H9 (cell line): ENCODE results near the gene FAM120A. TPM values are rescaled to one million over a fixed set of nuclear protein-coding genes. Genes with fewer than 3 reads are reported as not detected.

Source experiments
- DNase-seq: peaks from one replicate; pipeline ENCODE4 v3.0.0-alpha.2; 2017
- H2AFZ ChIP-seq: one replicate; pipeline ENCODE4 v1.6.1; 2013; ENCODE audit warnings: mild to moderate bottlenecking, low read length, control low read depth, moderate library complexity
- H2AK5ac ChIP-seq: 2 replicates; pipeline ENCODE4 v1.6.1; 2013; ENCODE audit warnings: low read length, control low read depth, mixed read lengths; ENCODE audit not compliant: insufficient read length
- H2BK120ac ChIP-seq: one replicate; pipeline ENCODE4 v1.6.1; 2013; ENCODE audit warnings: low read depth, mild to moderate bottlenecking, low read length, control low read depth, inconsistent platforms; ENCODE audit not compliant: poor library complexity, severe bottlenecking
- H2BK12ac ChIP-seq: 2 replicates; pipeline ENCODE4 v1.6.1; 2013; ENCODE audit warnings: low read length, control low read depth, mixed read lengths, low read depth; ENCODE audit not compliant: insufficient read length
- H2BK15ac ChIP-seq: 2 replicates; pipeline ENCODE4 v1.6.1; 2013; ENCODE audit warnings: low read depth, low read length, control low read depth
- H2BK20ac ChIP-seq: one replicate; pipeline ENCODE4 v1.6.1; 2013; ENCODE audit warnings: low read depth, mild to moderate bottlenecking, low read length, control low read depth, inconsistent platforms; ENCODE audit not compliant: poor library complexity, severe bottlenecking
- H2BK5ac ChIP-seq: 2 replicates; pipeline ENCODE4 v1.6.1; 2013; ENCODE audit warnings: low read length, control low read depth, mixed read lengths; ENCODE audit not compliant: insufficient read length
- H3K14ac ChIP-seq: 2 replicates; pipeline ENCODE4 v1.6.1; 2013; ENCODE audit warnings: low read length, control low read depth; ENCODE audit not compliant: insufficient read depth
- H3K18ac ChIP-seq: 2 replicates; pipeline ENCODE4 v1.6.1; 2013; ENCODE audit warnings: low read depth, mild to moderate bottlenecking, mixed read lengths, low read length, control low read depth; ENCODE audit not compliant: insufficient read length
- H3K23ac ChIP-seq: 2 replicates; pipeline ENCODE4 v1.6.1; 2013; ENCODE audit warnings: low read length, control low read depth, mixed read lengths, low read depth; ENCODE audit not compliant: insufficient read length
- H3K23me2 ChIP-seq: 2 replicates; pipeline ENCODE4 v1.6.1; 2013; ENCODE audit warnings: low read depth, mild to moderate bottlenecking, mixed read lengths, low read length, control low read depth; ENCODE audit not compliant: insufficient read length, poor library complexity, severe bottlenecking
- H3K27ac ChIP-seq: 2 replicates; pipeline ENCODE4 v1.5.1; 2013; ENCODE audit warnings: low read length, control low read depth, mixed read lengths, low read depth; ENCODE audit not compliant: insufficient read length
- H3K27me3 ChIP-seq: 2 replicates; pipeline ENCODE4 v1.6.1; 2013; ENCODE audit warnings: low read length, control low read depth, inconsistent platforms; ENCODE audit not compliant: insufficient read depth
- H3K4ac ChIP-seq: 2 replicates; pipeline ENCODE4 v1.6.1; 2013; ENCODE audit warnings: low read depth, mild to moderate bottlenecking, control low read depth, inconsistent platforms, low read length, moderate library complexity
- H3K4me1 ChIP-seq: 2 replicates; pipeline ENCODE4 v1.6.1; 2013; ENCODE audit warnings: low read length, control low read depth, inconsistent platforms; ENCODE audit not compliant: insufficient read depth
- H3K4me2 ChIP-seq: 2 replicates; pipeline ENCODE4 v1.6.1; 2013; ENCODE audit warnings: low read length, control low read depth, mixed read lengths; ENCODE audit not compliant: insufficient read length, insufficient read depth
- H3K56ac ChIP-seq: 2 replicates; pipeline ENCODE4 v1.6.1; 2013; ENCODE audit warnings: low read depth, mild to moderate bottlenecking, mixed read lengths, low read length, control low read depth; ENCODE audit not compliant: insufficient read length
- H3K79me1 ChIP-seq: 2 replicates; pipeline ENCODE4 v1.6.1; 2013; ENCODE audit warnings: low read depth, mild to moderate bottlenecking, moderate library complexity, low read length, control low read depth, inconsistent platforms; ENCODE audit not compliant: insufficient read depth, poor library complexity, severe bottlenecking
- H3K79me2 ChIP-seq: 2 replicates; pipeline ENCODE4 v1.6.1; 2013; ENCODE audit warnings: low read length, control low read depth, inconsistent platforms; ENCODE audit not compliant: insufficient read depth
- H3K9ac ChIP-seq: 2 replicates; pipeline ENCODE4 v1.6.1; 2013; ENCODE audit warnings: low read length, control low read depth, mixed read lengths; ENCODE audit not compliant: insufficient read length; ENCODE audit errors: extremely low read depth
- H3K9me3 ChIP-seq: one replicate; pipeline ENCODE4 v1.6.1; 2013; ENCODE audit warnings: low read depth, low read length, inconsistent platforms; ENCODE audit not compliant: control insufficient read depth
- H3T11ph ChIP-seq: one replicate; pipeline ENCODE4 v1.6.1; 2013; ENCODE audit warnings: mild to moderate bottlenecking, low read length, control low read depth, inconsistent platforms
- H4K20me1 ChIP-seq: one replicate; pipeline ENCODE4 v1.6.1; 2013; ENCODE audit not compliant: control insufficient read depth, insufficient read length, insufficient read depth
- H4K5ac ChIP-seq: 2 replicates; pipeline ENCODE4 v1.6.1; 2013; ENCODE audit warnings: low read depth, mild to moderate bottlenecking, mixed read lengths, low read length, control low read depth; ENCODE audit not compliant: insufficient read length
- H4K8ac ChIP-seq: replicated peaks from 2 replicates; pipeline ENCODE4 v1.6.1; 2013; ENCODE audit warnings: low read length, control low read depth, mixed read lengths, low read depth; ENCODE audit not compliant: insufficient read length
- H4K91ac ChIP-seq: 2 replicates; pipeline ENCODE4 v1.6.1; 2013; ENCODE audit warnings: low read depth, mild to moderate bottlenecking, moderate library complexity, mixed read lengths, low read length, control low read depth; ENCODE audit not compliant: insufficient read length
- H3K27ac Mint-ChIP-seq, 3 experiments: 2 replicates in 2 of 3; 3 replicates in 1 of 3; pipeline ENCODE4 v1.8.0; 2020 to 2021; ENCODE audit warnings: mixed read lengths in 3 of 3, mild to moderate bottlenecking in 1 of 3, moderate library complexity in 1 of 3
- H3K27me3 Mint-ChIP-seq: 2 replicates; pipeline ENCODE4 v1.8.0; 2021; ENCODE audit warnings: low read depth, mild to moderate bottlenecking, moderate library complexity, mixed read lengths
- H3K36me3 Mint-ChIP-seq, 3 experiments: 2 replicates in 2 of 3; 3 replicates in 1 of 3; pipeline ENCODE4 v1.8.0; 2020 to 2021; ENCODE audit warnings: low read depth in 3 of 3, mixed read lengths in 3 of 3; ENCODE audit not compliant: insufficient read depth in 1 of 3
- H3K4me1 Mint-ChIP-seq, 2 experiments: 2 replicates each; pipeline ENCODE4 v1.8.0; 2020; ENCODE audit warnings: mixed read lengths in 2 of 2
- H3K4me3 Mint-ChIP-seq, 2 experiments: 2 replicates in 1 of 2; 3 replicates in 1 of 2; pipeline ENCODE4 v1.8.0; 2020 to 2021; ENCODE audit warnings: mild to moderate bottlenecking in 2 of 2, mixed read lengths in 2 of 2, moderate library complexity in 1 of 2
- H3K9me3 Mint-ChIP-seq, 2 experiments: 2 replicates in 1 of 2; 3 replicates in 1 of 2; pipeline ENCODE4 v1.8.0; 2020; ENCODE audit warnings: mild to moderate bottlenecking in 2 of 2, mixed read lengths in 2 of 2, moderate library complexity in 1 of 2
- CTCF ChIP-seq: fragments of 200-600 bp; sonication (generic); conservative IDR thresholded peaks from 3 replicates; pipeline ENCODE4 v1.8.0; 2021; ENCODE audit warnings: antibody characterized with exemption, mild to moderate bottlenecking
- WGBS: extraction: QIAGEN DNeasy Blood & Tissue Kit; methylation state at CpG from one replicate; pipeline ENCODE4 v1.1.7; 2013; ENCODE audit warnings: missing lambda C conversion rate, low lambda C conversion rate, mixed read lengths; ENCODE audit not compliant: insufficient read length; ENCODE audit errors: extremely low coverage; 5-methylcytosine and 5-hydroxymethylcytosine counted together
- total RNA-seq: library from RNA; stranded (reverse); gene quantifications from 2 replicates; pipeline ENCODE4 v1.2.1, GENCODE V29; 2021

Gene FAM120A
- total RNA-seq, 1 experiment from 2014 or later = 57.7 TPM

- no peak overlapping the region for H2BK20ac ChIP-seq
- H3K4me1 ChIP-seq = no peaks in the 10 kb centered on the region
- H2AFZ ChIP-seq = no peak overlapping the region
- no peaks in the 10 kb centered on the region for H3K9me3 ChIP-seq
- Mint-ChIP-seq H3K36me3 (no peaks in the 10 kb centered on the region), H3K27me3 (peaks cover 7% of the 10 kb centered on the region), H3K4me3 (no peak overlapping the region), H3K4me1 (peaks cover 2 to 5% of the 10 kb centered on the region in 2 experiments; a peak in 3 of 4 replicates), H3K27ac (no peak overlapping the region; a peak in 1 of 7 replicates), H3K9me3 (no peaks in the 10 kb centered on the region)
- H3K79me1 ChIP-seq = no peaks in the 10 kb centered on the region
- H3K27ac ChIP-seq = no peak overlapping the region
- no peak overlapping the region for H2BK120ac ChIP-seq
- H4K20me1 ChIP-seq = no peaks in the 10 kb centered on the region
- no peak overlapping the region for H3K14ac ChIP-seq
- H3K4ac ChIP-seq = no peak overlapping the region
- H3K27me3 ChIP-seq = no peaks in the 10 kb centered on the region
- no peak overlapping the region for H3K4me2 ChIP-seq
- no peak overlapping the region for H4K5ac ChIP-seq
- no peak overlapping the region for H2BK12ac ChIP-seq
- H4K91ac ChIP-seq = no peak overlapping the region
- H3K79me2 ChIP-seq = no peaks in the 10 kb centered on the region
- no peak overlapping the region for H2AK5ac ChIP-seq
- no peak overlapping the region for H3K56ac ChIP-seq
- no peak overlapping the region for H2BK5ac ChIP-seq
- H3K23ac ChIP-seq = no peak overlapping the region
- no peak overlapping the region for H3K18ac ChIP-seq
- H3T11ph ChIP-seq = no peak overlapping the region
- H3K23me2 ChIP-seq = no peaks in the 10 kb centered on the region
- no peak overlapping the region for H2BK15ac ChIP-seq
- H3K9ac ChIP-seq = no peak overlapping the region
- TF ChIP-seq CTCF = no peak
- no CpG with 5 or more reads among the region's 5 CpGs for WGBS
- no peak for DNase-seq
- H4K8ac ChIP-seq = no peak overlapping the region
Observed at GRCh38 chr9:93406371-93406770, 45.1 kb upstream of the FAM120A start.
